ENCODE data around the gene CACYBP.

GRCh38 chr1:174964261-174964971, 35.3 kb upstream of the CACYBP start:
- TF ChIP-seq, protein P1, sequence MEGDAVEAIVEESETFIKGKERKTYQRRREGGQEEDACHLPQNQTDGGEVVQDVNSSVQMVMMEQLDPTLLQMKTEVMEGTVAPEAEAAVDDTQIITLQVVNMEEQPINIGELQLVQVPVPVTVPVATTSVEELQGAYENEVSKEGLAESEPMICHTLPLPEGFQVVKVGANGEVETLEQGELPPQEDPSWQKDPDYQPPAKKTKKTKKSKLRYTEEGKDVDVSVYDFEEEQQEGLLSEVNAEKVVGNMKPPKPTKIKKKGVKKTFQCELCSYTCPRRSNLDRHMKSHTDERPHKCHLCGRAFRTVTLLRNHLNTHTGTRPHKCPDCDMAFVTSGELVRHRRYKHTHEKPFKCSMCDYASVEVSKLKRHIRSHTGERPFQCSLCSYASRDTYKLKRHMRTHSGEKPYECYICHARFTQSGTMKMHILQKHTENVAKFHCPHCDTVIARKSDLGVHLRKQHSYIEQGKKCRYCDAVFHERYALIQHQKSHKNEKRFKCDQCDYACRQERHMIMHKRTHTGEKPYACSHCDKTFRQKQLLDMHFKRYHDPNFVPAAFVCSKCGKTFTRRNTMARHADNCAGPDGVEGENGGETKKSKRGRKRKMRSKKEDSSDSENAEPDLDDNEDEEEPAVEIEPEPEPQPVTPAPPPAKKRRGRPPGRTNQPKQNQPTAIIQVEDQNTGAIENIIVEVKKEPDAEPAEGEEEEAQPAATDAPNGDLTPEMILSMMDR (IDR thresholded peaks at IDR 0.05) = no peak
- TF ChIP-seq POLR2AphosphoS5 (IDR thresholded peaks at IDR 0.05) = no peak
